Measurements from ENCODE around the gene BRI3. TPM values are rescaled to one million over a fixed set of nuclear protein-coding genes. Genes with fewer than 3 reads are reported as not detected.
A peak's percentile ranks its signal among the peaks of the same experiment; 100 is the strongest.

Gene BRI3
- total and polyA plus RNA-seq, 2 of the 13 experiments (the other 11 are each of a cell fraction or from before 2014, with no cell fraction given), result 54.0 to 103 TPM

DNA sequence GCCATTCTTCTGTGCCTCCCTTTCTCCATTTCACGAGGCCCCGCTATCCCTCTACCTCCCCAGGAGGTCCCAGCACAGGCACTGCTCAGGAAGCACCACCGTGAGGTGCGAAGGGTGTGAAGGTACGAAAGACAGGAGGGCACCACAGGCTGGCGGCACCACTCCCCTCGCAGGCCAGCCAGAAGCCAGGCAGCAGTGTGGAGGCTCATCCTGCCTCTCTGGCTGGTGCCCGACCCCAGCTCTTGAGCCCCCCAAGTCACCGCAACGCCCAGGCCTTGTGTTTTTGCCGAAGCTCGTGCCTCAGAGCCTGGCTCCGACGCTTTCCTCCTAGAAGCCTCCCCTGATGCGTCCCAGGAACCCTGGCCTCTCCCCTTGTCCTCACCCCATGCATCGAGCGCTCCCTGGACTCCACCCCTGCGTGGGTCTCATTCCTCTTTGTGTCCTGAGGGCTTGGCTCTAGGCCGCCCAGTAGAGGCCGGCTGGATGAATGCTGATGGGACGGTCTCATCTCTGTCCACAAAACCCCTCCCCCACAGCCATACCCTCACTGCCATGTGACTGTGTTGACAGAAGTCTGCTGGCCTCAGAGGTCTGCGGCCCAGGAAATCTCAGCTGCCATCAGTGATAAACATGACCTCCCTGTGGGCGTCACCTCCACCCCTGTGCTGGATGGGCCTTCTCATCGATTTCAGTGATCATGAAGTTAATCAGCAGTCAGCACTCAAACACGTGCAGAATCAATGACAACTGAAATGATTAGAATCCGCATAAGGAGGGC is 19.3 kb downstream of the BRI3 start (continued):
- TF ChIP-seq PRDM4 (CRISPR knock-in tag; IDR thresholded peaks at IDR 0.05; ENCODE audit: borderline replicate concordance) (no peak), ASH2L (IDR thresholded peaks at IDR 0.05; ENCODE audit: insufficient read length, low read depth, low read length) (no peak), ZNF383 (CRISPR knock-in tag; IDR thresholded peaks at IDR 0.05; ENCODE audit: borderline replicate concordance) (no peak), MED1 (CRISPR knock-in tag; IDR thresholded peaks at IDR 0.05) (peak; percentile 85), HHEX (CRISPR knock-in tag; IDR thresholded peaks at IDR 0.05) (0 out of 2 replicates have a peak, but pooled peaks have one; percentile 30), ZNF530 (CRISPR knock-in tag; IDR thresholded peaks at IDR 0.05; ENCODE audit: low read depth) (no peak), GATAD2A (CRISPR knock-in tag; IDR thresholded peaks at IDR 0.05) (peak; percentile 92), PHB2 (IDR thresholded peaks at IDR 0.05; ENCODE audit: partially characterized antibody) (no peak), ZNF687 (CRISPR knock-in tag; IDR thresholded peaks at IDR 0.05) (peak; percentile 87), ZNF33B (CRISPR knock-in tag; IDR thresholded peaks at IDR 0.05) (no peak), ZBTB39 (CRISPR knock-in tag; IDR thresholded peaks at IDR 0.05) (0 out of 2 replicates have a peak, but pooled peaks have one; percentile 48), MAFG (CRISPR knock-in tag; IDR thresholded peaks at IDR 0.05) (no peak), KMT2B (CRISPR knock-in tag; IDR thresholded peaks at IDR 0.05) (0 out of 2 replicates have a peak, but pooled peaks have one; percentile 38)
- TF ChIP-seq, protein P1, sequence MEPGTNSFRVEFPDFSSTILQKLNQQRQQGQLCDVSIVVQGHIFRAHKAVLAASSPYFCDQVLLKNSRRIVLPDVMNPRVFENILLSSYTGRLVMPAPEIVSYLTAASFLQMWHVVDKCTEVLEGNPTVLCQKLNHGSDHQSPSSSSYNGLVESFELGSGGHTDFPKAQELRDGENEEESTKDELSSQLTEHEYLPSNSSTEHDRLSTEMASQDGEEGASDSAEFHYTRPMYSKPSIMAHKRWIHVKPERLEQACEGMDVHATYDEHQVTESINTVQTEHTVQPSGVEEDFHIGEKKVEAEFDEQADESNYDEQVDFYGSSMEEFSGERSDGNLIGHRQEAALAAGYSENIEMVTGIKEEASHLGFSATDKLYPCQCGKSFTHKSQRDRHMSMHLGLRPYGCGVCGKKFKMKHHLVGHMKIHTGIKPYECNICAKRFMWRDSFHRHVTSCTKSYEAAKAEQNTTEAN (CRISPR knock-in tag; conservative IDR thresholded peaks at IDR 0.05), result 0 out of 2 replicates have a peak, but pooled peaks have one; percentile 37
